IPS DF 19.7 (cell line): ENCODE data around the gene SUPT4H1.
"Not testable (repeated sequence)": the region's sequence is repeated elsewhere in the genome, so short reads cannot be mapped to it uniquely, and the experiment has no call there.

ENCODE experiments used
- DNase-seq: peaks from one replicate; pipeline ENCODE4 v3.0.0-alpha.2; 2013; ENCODE audit warnings: low read depth, low spot score

The SUPT4H1 gene

DNA sequence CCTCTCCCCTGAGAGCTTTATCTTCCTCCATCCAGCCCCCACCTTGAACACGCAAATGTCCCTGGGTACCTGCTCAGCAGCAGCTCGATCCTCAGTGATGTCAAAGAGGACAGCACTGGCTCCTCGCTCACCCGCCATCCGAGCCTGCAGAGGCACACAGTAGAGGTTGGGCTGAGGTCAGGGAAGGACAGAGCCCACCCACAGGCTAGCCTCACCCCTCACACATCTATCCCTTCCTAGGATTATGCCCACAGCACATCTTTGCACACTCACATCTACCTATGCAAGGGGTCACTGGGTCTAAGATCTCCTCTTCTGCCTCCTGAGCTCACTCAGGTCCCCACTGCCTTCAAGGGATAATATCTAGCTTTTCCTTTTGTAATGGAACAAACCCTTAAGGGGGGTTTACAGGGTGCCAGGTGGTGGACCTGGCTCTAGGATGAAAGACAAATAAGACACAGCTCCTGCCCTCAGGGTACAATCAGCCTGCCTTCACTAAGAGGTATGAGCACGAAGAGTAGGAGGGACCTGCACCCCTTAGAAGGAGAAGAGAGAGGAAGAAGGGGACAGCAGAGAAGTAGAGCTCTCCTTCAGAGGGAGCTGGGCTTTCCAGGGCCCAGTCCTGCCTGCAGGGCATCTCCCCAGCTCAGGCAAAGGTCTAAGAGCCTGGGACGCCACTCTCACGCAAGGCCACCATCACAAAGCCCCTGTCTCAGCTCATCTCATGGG is 11.6 kb upstream of the SUPT4H1 start:
- no peak for DNase-seq

DNA sequence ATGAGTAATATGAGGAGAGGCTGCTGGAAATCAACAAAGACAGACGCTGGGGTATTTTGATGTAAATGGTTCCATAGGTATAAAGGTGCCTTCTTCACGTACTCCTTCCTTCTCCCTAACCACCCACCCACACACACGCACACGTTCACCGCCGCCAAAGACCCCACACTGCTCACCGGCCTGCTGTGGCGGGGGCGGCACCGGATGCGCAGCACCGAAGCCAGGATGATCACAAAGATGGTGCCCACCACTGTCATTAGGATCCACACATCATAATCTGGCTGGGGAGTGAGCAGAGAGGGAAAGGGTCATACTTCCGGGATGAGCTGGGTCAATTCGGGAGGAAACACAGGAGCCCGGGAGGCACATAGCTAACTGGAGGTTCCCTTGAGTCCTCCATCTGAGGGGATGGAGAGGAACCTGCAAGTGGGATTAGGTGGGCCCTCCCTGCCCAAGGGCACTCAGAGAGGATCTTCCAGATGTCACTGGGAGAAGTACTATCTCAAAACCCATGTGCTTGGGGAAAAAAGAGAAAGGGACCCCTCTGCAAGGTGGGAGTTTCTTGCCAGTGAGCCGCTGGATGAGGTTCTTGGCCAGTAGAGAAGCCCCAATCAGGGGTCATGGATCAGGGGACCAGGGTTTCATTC is 10.5 kb upstream of the SUPT4H1 start:
- DNase-seq = no peak

DNA sequence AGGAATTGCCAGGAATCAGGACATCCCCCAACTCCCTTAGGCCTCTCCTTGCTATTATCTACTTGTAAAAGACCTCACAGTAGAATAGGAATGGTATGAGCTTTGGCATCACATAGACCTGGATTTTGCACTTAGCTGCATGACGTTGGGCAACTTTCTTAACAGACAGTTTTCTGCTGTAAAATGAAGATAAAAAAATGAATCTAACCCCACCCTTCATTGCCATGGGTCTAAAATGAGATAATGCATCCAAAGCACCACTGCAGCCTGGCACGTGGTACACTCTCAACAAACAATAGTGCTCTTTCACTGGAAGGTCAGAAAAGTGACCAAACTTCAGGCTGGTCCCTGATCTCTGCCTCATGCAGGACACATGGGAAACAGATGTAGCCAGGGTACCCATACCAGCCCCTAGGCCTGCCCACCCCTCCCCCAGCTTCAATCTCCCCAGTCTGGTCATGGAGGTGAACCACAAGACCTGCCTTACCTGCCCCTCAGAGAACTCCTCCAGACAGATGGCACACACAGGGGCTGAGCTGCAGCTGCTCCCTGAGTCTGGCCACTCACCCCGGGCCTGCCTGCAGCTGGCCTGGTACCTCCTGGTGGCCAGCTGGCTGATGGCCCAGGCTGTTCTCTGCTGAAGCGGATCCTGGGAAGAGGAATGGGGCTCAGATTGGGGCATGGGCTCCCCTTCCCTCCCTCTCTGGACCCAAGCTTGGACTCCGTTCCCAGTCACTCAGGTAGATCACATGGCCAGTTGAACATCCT is 8.5 kb upstream of the SUPT4H1 start:
- no peak for DNase-seq

DNA sequence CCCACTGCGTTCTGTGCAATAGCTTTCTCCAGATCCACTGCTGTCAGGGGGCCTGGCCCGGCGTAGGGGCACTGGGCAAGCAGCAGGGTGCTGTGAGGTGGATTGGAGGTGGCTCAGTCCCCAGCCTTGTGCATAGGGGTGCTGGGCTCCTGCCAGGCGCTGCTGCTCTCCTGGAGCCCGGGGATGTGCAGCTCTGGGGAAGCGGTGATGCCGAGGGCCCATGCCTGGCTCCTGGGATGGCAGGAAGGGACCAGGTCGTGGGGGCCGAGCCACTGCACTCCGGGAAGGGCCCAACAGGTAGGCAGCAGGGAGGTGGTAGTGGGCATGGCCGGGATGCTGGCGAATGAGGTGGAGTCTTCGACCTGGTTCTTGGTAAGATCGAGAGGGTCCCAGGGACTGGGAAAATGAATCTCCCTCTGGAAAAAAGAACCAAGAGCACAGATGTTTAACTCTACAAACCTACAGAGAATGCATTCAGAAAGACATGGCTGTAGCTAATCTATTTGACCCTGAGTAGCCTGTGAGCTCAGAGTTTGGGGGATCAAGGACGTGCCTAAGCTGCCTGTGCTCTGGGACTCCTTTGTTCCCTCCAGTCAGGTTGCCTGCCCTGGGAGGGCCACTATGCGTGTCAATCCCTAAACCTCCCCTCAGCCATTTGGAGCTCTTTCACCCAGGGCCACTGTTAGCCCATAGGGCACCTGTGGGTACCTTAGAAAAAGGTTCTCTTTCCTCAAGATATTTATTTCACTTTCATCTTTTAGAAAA is 6.6 kb upstream of the SUPT4H1 start:
- no peak for DNase-seq

DNA sequence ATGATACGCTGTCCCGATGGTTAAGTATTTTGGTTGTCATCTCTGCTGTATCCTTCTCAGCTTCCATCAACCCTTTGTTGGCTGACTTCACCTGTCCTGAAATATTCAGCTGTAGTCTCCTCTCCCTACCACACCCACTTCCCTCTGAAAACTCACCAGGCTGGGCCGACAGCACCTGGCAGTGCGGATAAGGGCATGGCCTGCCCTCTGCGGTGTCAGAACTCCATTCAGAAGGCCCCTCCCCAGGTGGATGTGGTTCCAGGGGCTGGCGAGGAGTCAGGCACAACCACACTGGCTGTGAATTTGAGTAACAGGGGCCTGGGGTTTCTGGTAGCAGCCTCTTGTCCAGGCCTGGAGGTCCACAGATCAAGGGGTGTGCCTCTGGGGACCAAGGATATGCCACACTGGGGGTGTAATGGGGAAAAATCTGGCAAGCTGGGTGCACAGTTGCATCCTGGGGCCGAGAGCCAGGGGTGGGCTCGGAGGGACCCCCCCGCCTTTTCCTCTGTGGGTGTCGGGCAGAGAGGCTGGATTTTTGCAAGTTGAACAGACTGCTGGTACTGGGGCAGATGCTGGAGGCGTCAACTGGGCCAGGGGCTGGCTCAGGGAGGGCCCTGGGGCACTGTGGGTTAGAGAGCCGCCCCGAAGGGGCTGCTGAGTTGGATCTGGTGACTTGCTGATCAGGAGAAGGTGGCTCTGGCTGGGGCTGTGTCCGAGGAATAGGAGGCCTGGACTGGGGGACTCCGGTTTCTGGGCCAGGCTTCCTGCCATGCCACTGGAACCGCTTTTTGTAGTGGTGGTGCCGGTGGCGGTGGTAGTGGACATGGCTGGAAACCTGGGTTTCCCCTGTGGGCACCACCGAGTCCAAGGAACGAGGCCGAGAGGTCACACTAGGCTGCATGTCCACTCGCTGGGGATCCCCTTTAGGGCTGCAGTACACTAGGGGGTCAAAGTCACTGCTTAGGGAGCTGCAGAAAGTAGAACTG is 5.6 kb upstream of the SUPT4H1 start:
- no peak for DNase-seq

DNA sequence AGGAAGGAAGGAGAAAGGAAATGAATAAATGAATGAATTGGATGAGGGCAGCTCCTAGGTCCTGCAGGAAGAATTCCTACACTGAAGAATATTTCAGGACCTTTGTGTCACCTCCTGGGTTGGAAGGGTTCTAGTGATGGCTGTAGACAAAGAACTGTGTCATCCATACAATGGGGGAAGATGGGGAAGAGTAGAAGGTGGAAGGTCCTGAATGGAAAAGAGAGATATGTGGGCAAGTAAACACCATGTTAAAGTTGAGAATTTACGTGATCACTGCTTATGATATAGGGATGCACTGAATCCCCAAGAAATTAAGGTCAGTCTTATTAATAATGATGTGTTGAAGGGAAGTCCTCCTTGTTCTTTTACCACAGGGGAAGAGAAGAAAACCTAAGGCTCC is 4.2 kb upstream of the SUPT4H1 start:
- no peak for DNase-seq

DNA sequence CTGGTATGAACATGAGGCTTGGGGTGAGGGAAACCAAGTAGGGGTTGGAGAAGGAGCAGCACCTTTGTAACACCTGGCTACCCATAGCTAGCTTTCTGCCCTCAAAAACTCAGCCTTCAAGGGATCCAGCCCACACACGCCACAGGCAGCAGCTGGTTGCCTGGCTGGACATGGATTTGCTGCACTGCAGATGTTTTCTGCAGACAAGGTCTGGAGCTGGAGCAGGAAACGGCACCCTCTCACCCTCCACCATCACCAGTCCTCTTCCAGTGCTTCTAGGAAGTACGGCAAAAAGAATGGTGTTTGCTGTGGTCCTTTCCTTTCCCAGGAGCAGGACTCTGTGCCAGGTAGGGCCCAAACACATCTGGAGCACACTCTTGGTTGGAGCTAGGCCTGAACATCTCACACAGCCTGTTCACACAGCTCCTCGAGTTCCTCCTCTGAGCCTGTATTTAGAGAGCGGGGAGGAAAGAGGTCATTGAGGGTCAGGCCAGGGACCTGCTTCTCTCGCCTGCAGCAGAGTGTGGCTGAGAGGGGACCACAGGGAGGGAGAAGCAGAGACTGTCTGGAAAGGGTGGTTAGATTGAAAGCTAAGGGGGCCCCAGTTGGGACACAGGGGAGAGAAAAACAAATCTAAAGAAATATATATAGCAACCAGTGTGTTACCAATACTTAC is 2.7 kb upstream of the SUPT4H1 start:
- no peak for DNase-seq

DNA sequence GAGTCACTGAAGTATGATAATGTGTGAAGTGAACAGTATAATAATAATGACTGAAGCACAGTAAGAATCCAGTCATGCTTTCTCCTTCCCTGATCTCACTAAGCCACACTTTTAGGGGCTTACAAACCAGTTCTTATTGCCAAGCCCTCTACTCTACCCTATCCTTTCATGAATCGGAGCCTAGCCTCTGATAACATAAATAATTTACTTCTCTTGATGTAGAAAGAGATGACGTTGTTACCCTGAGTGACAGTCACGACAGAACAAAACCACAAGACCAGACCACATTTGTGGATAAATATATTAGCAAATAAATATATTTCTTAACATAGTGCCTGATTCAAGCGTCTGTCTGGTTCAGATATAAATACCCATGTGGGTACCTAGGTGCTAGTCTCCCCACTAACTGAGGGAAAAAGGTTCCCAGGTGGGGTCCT is 1.4 kb upstream of the SUPT4H1 start:
- no peak for DNase-seq

DNA sequence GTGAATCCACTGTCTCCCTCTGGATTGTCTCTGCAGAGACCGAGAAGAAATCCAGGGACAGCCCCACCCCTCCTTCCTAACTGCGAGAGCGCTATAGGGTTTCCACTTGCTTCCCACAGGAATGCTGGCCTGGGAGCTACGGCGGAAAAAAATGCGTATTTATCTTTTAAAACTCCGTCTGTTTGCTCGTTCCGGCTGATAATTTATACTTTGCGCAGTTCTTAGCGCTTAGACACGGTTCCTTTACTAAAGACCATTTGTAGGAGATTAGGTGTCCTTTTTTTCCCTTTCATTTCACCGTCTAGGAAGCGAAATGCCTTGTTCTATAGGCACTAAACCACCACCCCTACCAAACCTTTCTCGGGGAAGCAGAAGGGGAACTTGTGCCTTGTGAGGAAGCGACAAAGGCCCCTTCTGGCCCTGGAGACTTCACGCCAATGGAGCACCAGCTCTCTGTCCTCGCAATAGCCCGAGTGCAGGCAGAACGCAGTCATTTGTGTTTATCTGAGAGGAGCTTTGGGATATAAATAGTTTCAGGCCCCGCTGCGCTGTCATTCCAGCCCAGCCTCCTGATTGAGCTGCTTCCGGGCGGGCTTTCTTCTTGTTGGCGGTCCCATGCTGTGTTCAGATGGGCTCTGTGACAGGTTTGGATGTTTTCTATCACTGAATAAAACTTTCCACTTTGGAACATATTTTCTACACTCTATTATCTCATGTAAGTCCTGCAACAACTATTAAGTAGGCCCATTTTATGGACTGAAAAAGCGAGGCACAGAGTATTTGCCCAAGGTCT is 791 bp upstream of the SUPT4H1 start:
- no peak for DNase-seq

DNA sequence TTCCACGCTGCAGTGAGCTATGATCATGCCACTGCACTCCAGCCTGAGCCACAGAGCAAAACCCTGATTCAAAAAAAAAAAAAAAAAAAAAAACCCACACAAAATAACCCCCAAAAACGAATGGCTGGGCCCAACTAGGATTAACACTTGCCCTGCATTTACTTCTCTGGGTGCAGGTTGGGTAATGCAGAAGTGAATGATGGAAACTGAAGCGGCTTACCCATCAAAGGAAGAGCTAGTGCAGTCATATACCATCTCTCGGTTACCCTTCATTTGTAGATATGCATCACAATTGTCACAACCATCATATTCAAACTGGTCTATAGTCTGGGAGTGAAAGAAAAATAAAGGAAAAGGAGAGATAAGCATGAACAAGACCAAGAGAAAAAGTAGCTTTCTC is 819 bp downstream of the SUPT4H1 start:
- DNase-seq = no peak

DNA sequence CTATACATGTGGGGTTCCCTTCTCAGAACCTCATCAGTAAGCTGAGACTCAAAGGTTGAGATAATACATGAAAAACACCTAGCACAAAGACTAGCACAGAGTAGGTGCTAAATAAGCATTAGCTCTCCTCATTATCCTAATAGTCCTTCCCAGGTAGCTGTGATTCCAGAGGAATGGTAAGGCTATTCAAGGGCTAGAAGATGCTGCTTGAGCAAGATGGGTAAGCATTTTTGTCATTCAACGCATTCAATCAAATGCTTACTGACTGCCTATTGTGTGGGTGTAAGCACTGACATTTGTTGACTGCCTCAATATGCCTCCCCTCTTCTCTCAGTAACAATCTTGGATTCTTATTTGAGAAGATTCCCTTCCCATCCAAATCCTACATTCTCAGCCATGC is 4.0 kb downstream of the SUPT4H1 start:
- no peak for DNase-seq

DNA sequence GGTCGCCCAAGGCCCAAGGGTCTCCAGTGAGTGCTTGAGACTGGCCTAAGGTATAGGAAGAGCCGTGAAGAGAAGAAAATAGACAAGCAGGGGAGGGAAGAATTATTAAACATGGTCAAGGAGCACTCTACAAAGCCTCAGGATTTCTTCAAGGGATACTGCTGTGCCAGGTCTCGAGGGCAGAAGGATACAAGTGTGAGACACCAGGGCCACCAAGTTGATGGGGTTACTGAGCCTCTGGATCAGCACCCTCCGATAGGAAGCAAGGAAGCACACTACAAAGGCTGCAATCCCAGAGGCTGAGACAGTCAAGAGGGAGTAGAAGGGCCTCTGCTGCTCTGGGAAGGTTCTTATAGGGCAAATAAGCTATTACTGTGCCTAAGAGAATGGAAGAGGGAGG is 6.5 kb downstream of the SUPT4H1 start:
- no peak for DNase-seq

DNA sequence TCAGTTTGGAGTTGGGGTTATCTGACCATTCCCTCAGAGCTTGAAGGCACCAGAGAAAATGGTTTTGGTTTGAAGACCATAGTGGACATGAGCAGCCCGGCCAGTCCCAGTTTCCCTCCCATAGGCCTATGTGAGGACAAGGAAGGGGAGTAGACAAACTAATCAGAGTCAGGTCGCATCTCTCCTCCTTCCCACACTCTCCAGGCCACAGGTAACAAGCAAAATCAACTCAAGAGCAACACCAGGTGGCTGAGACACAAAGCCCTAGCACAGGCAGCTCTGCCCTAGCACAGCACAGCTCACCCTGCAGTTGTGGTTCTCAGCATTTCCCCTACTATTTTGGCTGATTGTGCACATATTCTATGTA is 7.2 kb downstream of the SUPT4H1 start:
- DNase-seq = no peak

DNA sequence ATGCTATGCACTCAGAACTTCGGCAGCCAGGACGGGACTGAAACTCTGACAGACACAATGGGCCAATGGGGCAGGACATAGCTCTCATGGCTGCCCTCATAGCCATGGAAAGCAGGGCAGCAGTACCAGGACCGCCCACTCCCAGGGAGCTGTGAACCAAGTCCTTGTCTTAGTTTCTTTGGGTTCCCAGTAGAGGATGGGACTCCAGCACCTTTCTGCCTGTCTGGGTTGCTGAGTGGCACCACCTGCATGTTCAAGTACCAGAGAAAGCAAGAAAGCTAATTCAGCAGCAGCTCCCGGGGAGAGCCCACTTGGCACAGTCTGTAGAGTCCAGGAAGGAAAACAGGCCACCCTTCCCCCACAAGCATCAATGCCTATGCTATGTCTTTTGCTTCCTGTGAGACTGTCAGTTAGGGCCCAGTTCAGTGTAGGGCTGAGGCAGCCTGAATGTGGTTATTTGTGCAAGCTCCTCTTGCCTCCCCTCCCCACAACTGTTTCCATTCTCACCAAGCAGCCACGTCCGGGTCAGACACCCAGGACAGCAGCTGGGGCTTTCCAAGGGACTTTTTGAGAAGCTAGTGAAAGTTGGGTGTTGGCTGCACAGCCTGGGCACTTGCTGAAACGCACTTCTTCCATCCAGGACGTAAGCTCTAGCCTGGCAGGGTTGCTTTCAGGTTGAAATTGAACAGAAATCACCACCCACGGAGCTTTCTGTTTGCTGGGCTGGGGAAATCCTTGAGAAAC is 7.8 kb downstream of the SUPT4H1 start:
- no peak for DNase-seq

DNA sequence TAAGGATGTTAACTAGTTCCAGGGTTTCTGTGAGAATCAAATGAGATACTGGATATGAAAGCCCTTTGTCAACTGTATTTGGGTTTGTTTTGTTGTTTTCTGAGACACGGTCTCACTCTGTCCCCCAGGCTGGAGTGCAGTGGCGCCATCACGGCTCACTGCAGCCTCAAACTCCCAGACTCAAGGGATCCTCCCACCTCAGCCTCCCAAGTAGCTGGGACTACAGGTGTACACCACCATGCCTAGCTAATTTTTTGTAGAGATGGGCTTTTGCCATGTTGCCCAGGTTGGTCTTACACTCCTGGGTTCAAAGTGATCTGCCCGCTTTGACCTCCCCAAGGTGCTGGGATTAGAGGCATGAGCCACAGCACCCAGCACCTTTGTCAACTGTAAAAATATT is 8.9 kb downstream of the SUPT4H1 start:
- DNase-seq = no peak

DNA sequence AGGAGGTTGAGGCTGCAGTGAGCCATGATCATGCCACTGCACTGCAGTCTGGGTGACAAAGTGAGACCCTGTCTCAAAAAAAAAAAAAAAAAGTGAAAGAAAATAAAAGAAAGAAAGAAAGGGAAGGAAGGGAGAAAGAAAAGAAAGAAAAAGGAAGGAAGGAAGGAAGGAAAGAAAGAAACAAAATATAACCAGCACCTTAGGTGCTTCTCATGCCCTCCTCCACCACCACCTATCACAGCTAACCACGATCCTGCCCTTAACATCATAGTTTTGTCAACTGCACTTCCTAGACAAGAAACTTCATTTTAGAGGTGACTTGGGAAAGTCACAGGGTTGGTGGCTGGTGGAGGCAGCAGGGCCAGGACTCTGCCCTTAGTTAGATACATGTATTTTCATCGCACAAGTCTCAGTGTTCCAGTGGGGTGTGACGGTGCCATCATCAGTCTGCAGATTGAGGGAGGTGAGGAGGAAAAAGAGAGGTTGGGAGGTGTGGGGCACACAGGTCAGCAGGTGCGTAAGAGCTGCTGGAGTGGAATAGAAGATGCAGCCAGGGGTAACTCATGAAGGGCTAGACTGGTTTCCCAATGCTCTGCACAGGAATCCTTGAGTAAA is 10.0 kb downstream of the SUPT4H1 start:
- no peak for DNase-seq

DNA sequence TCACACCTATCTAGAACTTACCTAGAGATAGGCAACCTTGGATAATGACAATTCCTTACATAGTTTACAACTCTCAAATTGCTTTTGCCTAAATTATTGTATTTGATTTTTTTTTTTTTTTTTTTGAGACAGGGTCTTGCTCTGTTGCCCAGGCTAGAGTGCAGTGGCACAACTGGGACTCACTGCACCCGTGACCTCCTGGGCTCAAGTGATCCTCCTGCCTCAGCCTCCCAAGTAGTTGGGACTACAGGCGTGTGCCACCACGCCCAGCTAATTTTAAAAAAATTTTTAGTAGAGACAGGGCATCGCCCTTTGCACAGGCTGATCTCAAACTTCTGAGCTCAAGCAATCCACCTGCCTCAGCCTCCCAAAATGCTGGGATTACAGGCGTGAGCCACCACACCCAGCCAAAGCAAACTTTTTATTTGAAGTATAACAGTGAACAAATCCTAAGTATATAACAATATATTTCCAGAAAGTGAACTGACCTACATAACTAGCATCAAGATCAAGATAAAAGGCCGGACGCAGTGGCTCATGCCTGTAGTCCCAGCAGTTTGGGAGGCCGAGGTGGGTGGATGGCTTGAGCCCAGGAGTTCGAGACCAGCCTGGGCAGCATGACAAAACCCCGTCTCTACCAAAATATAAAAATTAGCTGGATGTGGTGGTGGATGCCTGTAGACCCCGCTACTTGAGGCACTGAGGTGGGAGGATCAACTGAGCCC is 10.7 kb downstream of the SUPT4H1 start:
- DNase-seq = not testable (repeated sequence)
